ENCODE data around the gene DNAJB8.
A peak's percentile ranks its signal among the peaks of the same experiment; 100 is the strongest.

The DNAJB8 gene

GRCh38 chr3:128436214-128436613 lies 30.5 kb downstream of the DNAJB8 start:
- DNase-seq (ENCODE audit: low read depth): no peak
- H3K4me3 ChIP-seq (ENCODE audit: low read length): no peak overlapping the region
- TF ChIP-seq CTCF (conservative IDR thresholded peaks at IDR 0.05; ENCODE audit: low read depth, low read length): no peak

- H3K4me3 ChIP-seq (ENCODE audit: low read length): no peak overlapping the region
- no peak for TF ChIP-seq CTCF (conservative IDR thresholded peaks at IDR 0.05; ENCODE audit: low read depth, low read length)
- no peak for DNase-seq (ENCODE audit: low read depth)
Measured at GRCh38 chr3:128435561-128435960, 31.1 kb downstream of the DNAJB8 start.

GRCh38 chr3:128435058-128435457 lies 31.6 kb downstream of the DNAJB8 start:
- no peak for DNase-seq (ENCODE audit: low read depth)
- H3K4me3 ChIP-seq (ENCODE audit: low read length): no peak overlapping the region
- no peak for TF ChIP-seq CTCF (conservative IDR thresholded peaks at IDR 0.05; ENCODE audit: low read depth, low read length)

GRCh38 chr3:128434524-128434923 lies 32.2 kb downstream of the DNAJB8 start:
- no peak for TF ChIP-seq CTCF (conservative IDR thresholded peaks at IDR 0.05; ENCODE audit: low read depth, low read length)

GRCh38 chr3:128433837-128434165 lies 32.9 kb downstream of the DNAJB8 start:
- TF ChIP-seq CTCF (conservative IDR thresholded peaks at IDR 0.05; ENCODE audit: low read depth, low read length): no peak
- H3K4me3 ChIP-seq (ENCODE audit: low read length): no peak overlapping the region

More at GRCh38 chr3:128434524-128434923, 32.2 kb downstream of the DNAJB8 start:
- H3K4me3 ChIP-seq (ENCODE audit: low read length): no peak overlapping the region
- DNase-seq (ENCODE audit: low read depth): no peak

GRCh38 chr3:128432971-128433836 lies 33.5 kb downstream of the DNAJB8 start:
- no peak for DNase-seq (ENCODE audit: low read depth)
- no peak for TF ChIP-seq CTCF (conservative IDR thresholded peaks at IDR 0.05; ENCODE audit: low read depth, low read length)
- peak overlapping the region; percentile 25 for H3K4me3 ChIP-seq (ENCODE audit: low read length)

More at GRCh38 chr3:128433837-128434165, 32.9 kb downstream of the DNAJB8 start:
- no peak for DNase-seq (ENCODE audit: low read depth)

Measured in retinal pigment epithelial cell (primary cell).